A673 (cell line): ENCODE results near the gene RIMKLA. TPM values are rescaled to one million over a fixed set of nuclear protein-coding genes. Genes with fewer than 3 reads are reported as not detected.

Experiments
- BruUV-seq: library from RNA; stranded (reverse); fragments of 400-500 nt; replicated peaks from 2 replicates; lab custom pipeline; 2021; lab: Mats Ljungman, UMichigan
- CTCF ChIA-PET: fragments of 300-600 bp; sonication (Branson Sonifier 250); formaldehyde crosslinking; loops from one replicate; lab custom pipeline; 2022; ENCODE audit warnings: antibody characterized with exemption; lab: Charles Lee
- POLR2A ChIA-PET: fragments of 300-600 bp; sonication (Branson Sonifier 250); formaldehyde crosslinking; loops from one replicate; lab custom pipeline; 2022; ENCODE audit warnings: antibody characterized with exemption; ENCODE audit not compliant: low non-redundant PET; lab: Charles Lee
- DNase-seq: peaks from one replicate; pipeline ENCODE4 v3.0.0-alpha.2; 2015; ENCODE audit warnings: low spot score
- H3K27ac ChIP-seq: fragments of 200-600 bp; sonication (generic); 2 replicates; pipeline ENCODE4 v1.5.1; 2016; ENCODE audit warnings: mixed run types, low read depth, mild to moderate bottlenecking, mixed read lengths, antibody characterized with exemption, low read length; ENCODE audit not compliant: poor library complexity, severe bottlenecking
- H3K27me3 ChIP-seq: fragments of 200-600 bp; sonication (generic); replicated peaks from 2 replicates; pipeline ENCODE4 v1.6.1; 2017; ENCODE audit warnings: mixed run types, low read depth, mild to moderate bottlenecking, mixed read lengths, antibody characterized with exemption, low read length; ENCODE audit not compliant: insufficient read depth, poor library complexity
- H3K36me3 ChIP-seq: fragments of 200-600 bp; sonication (generic); 2 replicates; pipeline ENCODE4 v1.6.1; 2016; ENCODE audit warnings: mixed run types, mild to moderate bottlenecking, mixed read lengths, antibody characterized with exemption, low read length; ENCODE audit not compliant: insufficient read depth, poor library complexity, severe bottlenecking
- H3K4me1 ChIP-seq: fragments of 200-600 bp; sonication (generic); 2 replicates; pipeline ENCODE4 v1.6.1; 2017; ENCODE audit warnings: mixed run types, mild to moderate bottlenecking, mixed read lengths, antibody characterized with exemption, low read length; ENCODE audit not compliant: insufficient read depth, poor library complexity, severe bottlenecking
- H3K4me3 ChIP-seq: fragments of 200-600 bp; sonication (generic); 2 replicates; pipeline ENCODE4 v1.5.1; 2016; ENCODE audit warnings: low read depth, mixed run types, mild to moderate bottlenecking, mixed read lengths, low read length; ENCODE audit not compliant: poor library complexity, severe bottlenecking
- H3K9me3 ChIP-seq: fragments of 200-600 bp; sonication (generic); 2 replicates; pipeline ENCODE4 v1.6.1; 2016; ENCODE audit warnings: mixed run types, low read depth, mild to moderate bottlenecking, mixed read lengths, antibody characterized with exemption, low read length; ENCODE audit not compliant: poor library complexity, severe bottlenecking
- EZH2 ChIP-seq: fragments of 200-600 bp; sonication (generic); IDR thresholded peaks from 2 replicates; pipeline ENCODE4 v1.6.1; 2017; ENCODE audit warnings: borderline replicate concordance, low read depth, mild to moderate bottlenecking, mixed read lengths, antibody characterized with exemption, low read length; ENCODE audit not compliant: poor library complexity, severe bottlenecking
- intact Hi-C: fragments of 100-400 bp; cut with micrococcal nuclease; formaldehyde crosslinking; loops from one replicate; pipeline ENCODE4 v1.10.0; 2022; ENCODE audit not compliant: unreplicated experiment
- total RNA-seq: library from RNA; stranded (reverse); gene quantifications from 2 replicates; pipeline ENCODE4 v1.2.3, GENCODE V29; 2021
- TF ChIP-seq, protein P1 (sequence below): fragments of 300-800, 200-600 bp; sonication (generic); conservative IDR thresholded peaks from 2 replicates; pipeline ENCODE4 v1.5.1; 2017; ENCODE audit warnings: low read depth, mild to moderate bottlenecking, antibody characterized with exemption, low read length, moderate library complexity, mixed read lengths

The RIMKLA gene
- total RNA-seq, 1 experiment from 2014 or later, result 0.24 TPM

DNA sequence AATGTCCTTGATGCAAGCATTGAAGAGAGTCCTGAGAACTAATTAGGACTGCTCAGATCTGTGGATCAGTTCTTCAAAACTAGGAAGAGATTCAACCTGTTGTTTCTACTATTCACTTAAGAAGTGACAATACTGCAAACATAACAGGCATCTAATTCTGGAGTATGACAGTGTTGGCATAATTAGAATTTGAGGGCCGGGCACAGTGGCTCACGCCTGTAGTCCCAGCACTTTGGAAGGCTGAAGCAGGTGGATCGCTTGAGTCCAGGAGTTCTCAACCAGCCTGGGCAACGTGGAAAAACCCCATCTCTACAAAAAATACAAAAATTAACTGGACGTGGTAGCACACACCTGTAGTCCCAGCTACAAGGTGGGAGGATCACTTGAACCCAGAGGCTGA is 37.5 kb upstream of the RIMKLA start:
- DNase-seq, result no peak
- no TSS peak for BruUV-seq
- CTCF ChIA-PET, result interaction anchor here (0.6 kb wide), 1 partner anchor 199 kb away, joined by 3 read pairs; no protein-coding TSS in a partner anchor
- Histone ChIP-seq H3K9me3 (no peaks in the 10 kb centered on the region), H3K4me3 (no peak overlapping the region), H3K27ac (no peak overlapping the region), H3K36me3 (no peaks in the 10 kb centered on the region), H3K4me1 (no peaks in the 10 kb centered on the region), H3K27me3 (no peaks in the 10 kb centered on the region)
- POLR2A ChIA-PET, result no interaction called here
- TF ChIP-seq, protein P1, sequence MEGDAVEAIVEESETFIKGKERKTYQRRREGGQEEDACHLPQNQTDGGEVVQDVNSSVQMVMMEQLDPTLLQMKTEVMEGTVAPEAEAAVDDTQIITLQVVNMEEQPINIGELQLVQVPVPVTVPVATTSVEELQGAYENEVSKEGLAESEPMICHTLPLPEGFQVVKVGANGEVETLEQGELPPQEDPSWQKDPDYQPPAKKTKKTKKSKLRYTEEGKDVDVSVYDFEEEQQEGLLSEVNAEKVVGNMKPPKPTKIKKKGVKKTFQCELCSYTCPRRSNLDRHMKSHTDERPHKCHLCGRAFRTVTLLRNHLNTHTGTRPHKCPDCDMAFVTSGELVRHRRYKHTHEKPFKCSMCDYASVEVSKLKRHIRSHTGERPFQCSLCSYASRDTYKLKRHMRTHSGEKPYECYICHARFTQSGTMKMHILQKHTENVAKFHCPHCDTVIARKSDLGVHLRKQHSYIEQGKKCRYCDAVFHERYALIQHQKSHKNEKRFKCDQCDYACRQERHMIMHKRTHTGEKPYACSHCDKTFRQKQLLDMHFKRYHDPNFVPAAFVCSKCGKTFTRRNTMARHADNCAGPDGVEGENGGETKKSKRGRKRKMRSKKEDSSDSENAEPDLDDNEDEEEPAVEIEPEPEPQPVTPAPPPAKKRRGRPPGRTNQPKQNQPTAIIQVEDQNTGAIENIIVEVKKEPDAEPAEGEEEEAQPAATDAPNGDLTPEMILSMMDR, result no peak
- no peak for TF ChIP-seq EZH2
- intact Hi-C loops, result loop anchor here (10.0 kb wide), 1 partner anchor 402 kb away; the partner anchor contains the start of gene CLDN19

DNA sequence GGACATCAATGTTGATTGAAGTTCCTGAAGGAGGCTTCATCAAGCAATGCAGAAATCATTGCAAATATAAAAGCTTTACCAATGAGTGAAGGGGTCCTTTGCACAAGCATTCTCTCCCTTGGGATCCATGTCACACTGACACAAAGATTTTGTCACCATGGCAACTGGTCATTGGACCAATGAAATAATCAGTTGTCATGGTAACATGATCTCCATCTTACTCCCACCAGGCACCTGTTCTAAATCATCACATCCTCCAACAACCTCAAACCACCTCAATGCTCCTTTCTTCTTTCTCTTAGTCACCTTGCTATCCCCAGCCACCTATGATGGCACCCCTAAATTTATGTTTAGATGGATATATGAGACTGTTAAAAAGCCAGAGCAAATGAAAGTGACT is 32.1 kb upstream of the RIMKLA start:
- intact Hi-C loops, result loop anchor here (10.0 kb wide), 1 partner anchor 396 kb away; the partner anchor contains the start of gene CLDN19
- ChIA-PET POLR2A (no interaction called here), CTCF (no interaction called here)
- DNase-seq, result no peak
- TF ChIP-seq EZH2, result no peak
- TF ChIP-seq, protein P1, result no peak
- no peaks in the 10 kb centered on the region for H3K9me3 ChIP-seq
- H3K36me3 ChIP-seq, result no peaks in the 10 kb centered on the region
- no peaks in the 10 kb centered on the region for H3K27me3 ChIP-seq
- BruUV-seq, result no TSS peak
- H3K4me1 ChIP-seq, result no peaks in the 10 kb centered on the region
- H3K27ac ChIP-seq, result no peak overlapping the region
- no peak overlapping the region for H3K4me3 ChIP-seq

DNA sequence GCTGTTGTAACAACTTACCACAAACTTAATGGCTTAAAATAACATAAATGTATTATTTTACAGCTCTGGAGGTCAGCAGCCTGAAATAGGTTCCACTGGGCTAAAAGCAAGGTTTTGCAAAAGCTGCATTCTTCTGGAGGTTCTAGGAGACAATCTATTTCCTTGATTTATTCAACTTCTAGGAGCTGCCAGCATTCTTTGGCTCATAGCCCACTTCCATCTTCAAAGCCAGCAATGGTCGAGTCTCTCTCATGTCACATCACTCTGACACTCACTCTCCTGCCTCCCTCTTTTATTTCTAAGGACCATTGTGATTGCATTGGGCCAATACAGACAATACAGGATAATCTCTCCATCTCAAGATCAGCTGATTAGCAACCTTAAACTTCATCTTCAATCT is 30.5 kb upstream of the RIMKLA start:
- TF ChIP-seq, protein P1, result no peak
- TF ChIP-seq EZH2, result no peak
- H3K27me3 ChIP-seq, result no peaks in the 10 kb centered on the region
- intact Hi-C loops, result no loop called here
- H3K4me3 ChIP-seq, result no peak overlapping the region
- ChIA-PET CTCF (no interaction called here), POLR2A (no interaction called here)
- DNase-seq, result peak; percentile 14
- no peaks in the 10 kb centered on the region for H3K4me1 ChIP-seq
- no peaks in the 10 kb centered on the region for H3K9me3 ChIP-seq
- no peaks in the 10 kb centered on the region for H3K36me3 ChIP-seq
- no peak overlapping the region for H3K27ac ChIP-seq
- BruUV-seq, result no TSS peak
